ENCODE results near the gene TCHP. TPM values are rescaled to one million over a fixed set of nuclear protein-coding genes. Genes with fewer than 3 reads are reported as not detected.

The TCHP gene
- total RNA-seq, 6 experiments from 2014 or later = 4.9 to 8.8 (median 6.8) TPM

DNA sequence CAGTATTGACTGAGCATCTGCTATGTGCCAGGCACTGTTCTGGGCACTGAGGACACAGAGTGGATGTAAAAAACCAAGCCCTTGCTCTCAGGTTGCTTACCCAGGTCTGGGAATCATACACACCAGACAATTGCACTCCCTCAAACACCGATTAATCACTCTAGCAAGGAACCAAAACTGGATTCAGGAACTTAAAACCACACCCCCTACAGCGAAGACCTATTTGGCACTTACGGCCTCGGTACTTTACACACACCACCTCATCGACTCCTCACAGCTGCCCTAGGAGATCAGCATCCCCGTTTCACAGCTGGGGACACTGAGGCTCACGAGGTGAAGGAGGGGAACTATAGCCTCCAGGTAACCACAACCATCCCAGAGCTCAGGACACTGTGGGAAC lies 21.3 kb upstream of the TCHP start:
- Histone ChIP-seq H3K4me3 (peak overlapping the region; percentile 0 to 79 (median 66)), H3K27me3 (no peaks in the 10 kb centered on the region), H3K27ac (no peak overlapping the region)

DNA sequence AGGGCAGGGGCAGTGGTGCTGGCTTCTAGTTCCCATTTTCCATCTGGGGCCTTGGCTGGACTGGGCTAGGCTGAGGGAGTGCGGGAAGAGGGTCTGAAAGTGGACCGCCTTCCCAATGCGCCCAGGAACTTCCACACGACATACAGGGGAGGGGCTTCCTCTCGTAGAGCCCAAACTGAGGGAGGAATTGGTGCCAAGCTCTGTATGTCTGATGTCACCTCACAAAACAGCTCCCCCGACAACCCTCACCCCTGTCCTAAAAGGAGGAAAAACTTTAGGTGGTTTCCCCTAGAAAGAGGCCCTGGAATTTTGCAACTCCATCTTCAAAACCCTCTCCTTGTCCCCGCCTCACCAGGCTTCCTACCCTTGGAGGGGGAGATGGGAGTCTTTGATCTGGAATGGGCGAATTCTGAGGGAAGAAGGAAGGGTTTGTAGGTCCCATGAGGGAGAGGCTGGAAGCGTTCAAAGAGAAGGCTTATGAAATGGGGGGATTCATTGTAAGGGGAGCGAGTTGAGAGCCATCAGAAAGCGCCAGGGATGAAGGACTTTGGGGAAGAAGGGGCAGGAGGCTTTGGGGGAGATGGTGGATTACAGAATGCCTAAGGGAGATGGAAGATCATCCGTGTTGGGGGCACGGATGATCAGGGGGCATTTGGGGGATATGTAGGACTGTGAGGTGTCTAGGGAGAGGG lies 20.6 kb upstream of the TCHP start:
- no peaks in the 10 kb centered on the region for H3K36me3 ChIP-seq
- TF ChIP-seq, protein P1, sequence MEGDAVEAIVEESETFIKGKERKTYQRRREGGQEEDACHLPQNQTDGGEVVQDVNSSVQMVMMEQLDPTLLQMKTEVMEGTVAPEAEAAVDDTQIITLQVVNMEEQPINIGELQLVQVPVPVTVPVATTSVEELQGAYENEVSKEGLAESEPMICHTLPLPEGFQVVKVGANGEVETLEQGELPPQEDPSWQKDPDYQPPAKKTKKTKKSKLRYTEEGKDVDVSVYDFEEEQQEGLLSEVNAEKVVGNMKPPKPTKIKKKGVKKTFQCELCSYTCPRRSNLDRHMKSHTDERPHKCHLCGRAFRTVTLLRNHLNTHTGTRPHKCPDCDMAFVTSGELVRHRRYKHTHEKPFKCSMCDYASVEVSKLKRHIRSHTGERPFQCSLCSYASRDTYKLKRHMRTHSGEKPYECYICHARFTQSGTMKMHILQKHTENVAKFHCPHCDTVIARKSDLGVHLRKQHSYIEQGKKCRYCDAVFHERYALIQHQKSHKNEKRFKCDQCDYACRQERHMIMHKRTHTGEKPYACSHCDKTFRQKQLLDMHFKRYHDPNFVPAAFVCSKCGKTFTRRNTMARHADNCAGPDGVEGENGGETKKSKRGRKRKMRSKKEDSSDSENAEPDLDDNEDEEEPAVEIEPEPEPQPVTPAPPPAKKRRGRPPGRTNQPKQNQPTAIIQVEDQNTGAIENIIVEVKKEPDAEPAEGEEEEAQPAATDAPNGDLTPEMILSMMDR (IDR thresholded peaks at IDR 0.05) = no peak
- TF ChIP-seq POLR2A (IDR thresholded peaks at IDR 0.05) = no peak
- peaks cover 0 to 11% (median 5%) of the 10 kb centered on the region in 4 donors for H3K4me1 ChIP-seq
- intact Hi-C loops (cut with DNase I) = no loop called here
- WGBS (ENCODE audit: insufficient coverage, low coverage, low lambda C conversion rate, missing lambda C conversion rate) = 9% methylated on average over 10 of the region's 13 CpGs
- H3K4me3 ChIP-seq = peak overlapping the region; percentile 66 to 79 (median 74)
- H3K9me3 ChIP-seq = no peaks in the 10 kb centered on the region
- H3K27ac ChIP-seq = peak overlapping the region; percentile 58 to 74 (median 65)
- no peaks in the 10 kb centered on the region for H3K27me3 ChIP-seq
- DNase-seq (no peak), ATAC-seq (no peak)

More for the DNA sequence above, 21.3 kb upstream of the TCHP start:
- TF ChIP-seq, protein P1 (IDR thresholded peaks at IDR 0.05) = no peak
- no peak for TF ChIP-seq POLR2A (IDR thresholded peaks at IDR 0.05)
- intact Hi-C loops (cut with DNase I) = no loop called here
- Histone ChIP-seq H3K9me3 (no peaks in the 10 kb centered on the region), H3K36me3 (no peaks in the 10 kb centered on the region), H3K4me1 (peaks cover 0 to 11% (median 5%) of the 10 kb centered on the region in 4 donors)
- DNase-seq (no peak), ATAC-seq (no peak)
- WGBS (ENCODE audit: insufficient coverage, low coverage, low lambda C conversion rate, missing lambda C conversion rate) = 71% methylated on average over 6 of the region's 7 CpGs

DNA sequence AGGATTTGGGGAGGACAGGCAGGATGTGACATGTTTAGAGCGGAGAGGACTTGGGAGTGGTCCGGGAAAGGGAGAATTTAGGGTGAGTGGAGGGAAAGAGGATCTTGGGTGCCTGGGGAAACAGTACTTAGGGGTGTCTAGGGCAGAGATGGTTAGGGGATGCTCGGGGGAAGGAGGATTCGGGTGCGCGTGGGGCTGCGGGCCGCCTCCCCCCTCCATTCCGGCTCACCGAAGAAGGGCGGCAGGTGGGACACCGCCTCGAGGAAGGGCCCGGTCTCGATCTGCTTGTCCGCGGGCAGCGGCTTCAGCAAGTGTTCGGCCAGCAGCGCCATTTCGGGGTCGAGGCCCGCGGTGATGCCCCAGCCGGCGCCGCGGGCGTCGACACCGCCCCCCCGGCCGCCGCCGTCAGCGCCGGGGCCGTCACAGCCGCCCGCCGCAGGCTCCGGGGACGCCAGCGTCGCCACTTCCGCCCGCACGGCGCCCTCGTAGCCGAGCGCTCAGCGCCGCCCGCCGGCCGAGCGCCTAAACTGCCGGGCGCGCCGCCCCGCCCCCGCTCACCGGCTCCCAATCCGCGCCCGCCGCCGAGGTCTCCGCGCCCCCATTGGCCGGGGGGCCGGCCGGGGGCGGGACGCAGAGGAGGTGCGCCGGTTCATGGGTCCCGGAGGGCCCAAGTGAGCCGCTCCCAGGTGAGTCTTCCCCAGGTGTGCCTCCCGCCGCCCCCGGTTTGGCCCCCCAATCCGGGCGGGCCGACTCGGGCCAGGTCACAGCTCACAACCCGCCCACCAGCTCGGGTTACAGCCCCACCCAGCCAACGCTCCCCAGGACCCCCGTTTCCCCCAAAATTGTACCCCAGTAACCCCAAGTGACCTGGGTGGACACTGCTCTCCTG lies 19.8 kb upstream of the TCHP start, which contains the start of gene GLTP:
TSS of gene GLTP (minus strand) at position 499 of the 889 bp plus-strand sequence. CDS start at position 332, 167 bp downstream.
- Histone ChIP-seq H3K27me3 (no peaks in the 10 kb centered on the region), H3K4me1 (peaks cover 0 to 11% (median 5%) of the 10 kb centered on the region in 4 donors), H3K36me3 (no peaks in the 10 kb centered on the region), H3K9me3 (no peaks in the 10 kb centered on the region), H3K27ac (peak within 1 kb of the TSS; percentile 58 to 74 (median 65)), H3K4me3 (peak within 1 kb of the TSS; percentile 66 to 79 (median 74))
- ATAC-seq (peak; percentile 97 to 99 (median 98)), DNase-seq (peak; percentile 88 to 91 (median 90))
- TF ChIP-seq, protein P1 (IDR thresholded peaks at IDR 0.05) = peak; percentile 50 to 97 (median 74)
- peak; percentile 65 for TF ChIP-seq POLR2A (IDR thresholded peaks at IDR 0.05)
- WGBS (ENCODE audit: insufficient coverage, low coverage, low lambda C conversion rate, missing lambda C conversion rate) = 0% methylated on average over 14 of the region's 92 CpGs
- intact Hi-C loops (cut with DNase I) = no loop called here

DNA sequence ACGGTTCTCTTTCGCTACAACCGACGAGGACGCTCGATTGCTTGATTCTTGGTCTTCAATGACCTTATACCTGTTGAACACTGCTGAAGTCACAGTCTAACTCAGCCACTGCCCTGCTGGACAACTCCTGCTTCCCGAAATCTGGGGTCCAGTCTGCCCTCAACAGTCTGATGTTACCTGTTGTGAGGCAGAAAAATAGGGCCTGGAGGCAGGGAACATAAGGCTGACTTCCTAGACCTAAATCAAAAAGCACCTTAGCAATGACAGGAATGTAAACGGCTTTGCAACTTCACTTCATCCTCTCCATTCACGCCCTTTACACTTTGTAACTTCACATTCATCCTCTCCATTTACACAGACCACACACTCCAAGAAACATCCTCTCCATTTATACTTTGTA lies 19.1 kb upstream of the TCHP start:
- H3K4me3 ChIP-seq = peak overlapping the region; percentile 54 to 79 (median 74)
- TF ChIP-seq, protein P1 (IDR thresholded peaks at IDR 0.05) = no peak
- TF ChIP-seq POLR2A (IDR thresholded peaks at IDR 0.05) = no peak
- H3K9me3 ChIP-seq = no peaks in the 10 kb centered on the region
- H3K27ac ChIP-seq = no peak overlapping the region
- DNase-seq (no peak), ATAC-seq (peak; percentile 2 to 10 (median 8))
- peaks cover 0 to 11% (median 5%) of the 10 kb centered on the region in 4 donors for H3K4me1 ChIP-seq
- no peaks in the 10 kb centered on the region for H3K36me3 ChIP-seq
- intact Hi-C loops (cut with DNase I) = no loop called here
- H3K27me3 ChIP-seq = no peaks in the 10 kb centered on the region
- WGBS (ENCODE audit: insufficient coverage, low coverage, low lambda C conversion rate, missing lambda C conversion rate) = 6% methylated on average over 9 of the region's 9 CpGs
